Spleen (tissue), 11 donors: Measurements from ENCODE around the gene SLC25A3. TPM values are rescaled to one million over a fixed set of nuclear protein-coding genes. Genes with fewer than 3 reads are reported as not detected.
"Not testable (repeated sequence)": the region's sequence is repeated elsewhere in the genome, so short reads cannot be mapped to it uniquely, and the experiment has no call there.

ENCODE experiments used
- DNase-seq: peaks from one replicate; pipeline ENCODE4 v3.0.0-alpha.2; 2020
- H3K27ac ChIP-seq, 8 donors: fragments of 200-600 bp; sonication (generic) in 7 of 8; 1 replicate in 4 of 8; 2 replicates in 4 of 8; pipeline versions ENCODE4 v1.5.0 to v1.8.0; 2016 to 2021; ENCODE audit warnings: inconsistent platforms in 4 of 8, mild to moderate bottlenecking in 4 of 8, moderate library complexity in 1 of 8
- H3K27me3 ChIP-seq, 7 donors: fragments of 200-600 bp; sonication (generic) in 6 of 7; replicated peaks in 1 of 7; 1 replicate in 4 of 7; 2 replicates in 3 of 7; pipeline versions ENCODE4 v1.5.0 to v1.8.0; 2016 to 2021; ENCODE audit warnings: inconsistent platforms in 3 of 7, mild to moderate bottlenecking in 1 of 7
- H3K36me3 ChIP-seq, 6 donors: fragments of 200-600 bp; sonication (generic) in 5 of 6; 1 replicate in 4 of 6; 2 replicates in 2 of 6; pipeline versions ENCODE4 v1.5.0 to v1.8.0; 2016 to 2021; ENCODE audit warnings: inconsistent platforms in 2 of 6
- H3K4me1 ChIP-seq, 6 donors: fragments of 200-600 bp; sonication (generic) in 5 of 6; 1 replicate in 3 of 6; 2 replicates in 3 of 6; pipeline versions ENCODE4 v1.5.0 to v1.8.0; 2016 to 2021; ENCODE audit warnings: inconsistent platforms in 3 of 6
- H3K4me3 ChIP-seq, 8 donors: fragments of 200-600 bp; sonication (generic) in 7 of 8; 1 replicate in 4 of 8; 2 replicates in 4 of 8; pipeline versions ENCODE4 v1.5.0 to v1.8.0; 2016 to 2021; ENCODE audit warnings: inconsistent platforms in 4 of 8, mild to moderate bottlenecking in 4 of 8, moderate library complexity in 2 of 8
- H3K9me3 ChIP-seq, 8 donors: fragments of 200-600 bp; sonication (generic) in 7 of 8; 1 replicate in 4 of 8; 2 replicates in 4 of 8; pipeline versions ENCODE4 v1.5.0 to v1.8.0; 2016 to 2021; ENCODE audit warnings: inconsistent platforms in 4 of 8
- CTCF ChIP-seq, 11 experiments: fragments of 200-600 bp in 7 of 11; fragments of 450-650 bp in 4 of 11; sonication (generic) in 4 of 11; IDR thresholded peaks in 8 of 11; conservative IDR thresholded peaks in 3 of 11; 1 replicate in 7 of 11; 2 replicates in 4 of 11; pipeline versions ENCODE4 v1.4.0 to v1.8.0; 2016 to 2021; ENCODE audit warnings: antibody characterized with exemption in 11 of 11, inconsistent platforms in 4 of 11, mild to moderate bottlenecking in 1 of 11
- POLR2A ChIP-seq, 3 donors: fragments of 450-650 bp; IDR thresholded peaks; one replicate each; pipeline ENCODE4 v1.5.1; 2017; ENCODE audit warnings: antibody characterized with exemption in 3 of 3, mild to moderate bottlenecking in 1 of 3
- POLR2AphosphoS5 ChIP-seq, 3 donors: sonication (generic); formaldehyde crosslinking; IDR thresholded peaks; one replicate each; pipeline ENCODE4 v1.5.1; 2017; ENCODE audit warnings: antibody characterized with exemption in 3 of 3
- WGBS, 5 donors: extraction: QIAGEN DNeasy Blood & Tissue Kit in 3 of 5; methylation state at CpG; one replicate each; pipeline versions ENCODE4 v1.1.5 to v1.1.7; 2013 to 2018; 5-methylcytosine and 5-hydroxymethylcytosine counted together
- intact Hi-C: fragments of 100-400 bp; cut with DNase I; formaldehyde crosslinking; loops from one replicate; pipeline ENCODE4 v1.15.0; 2023; ENCODE audit warnings: low total_unique reads
- polyA plus RNA-seq, 3 donors: library from polyadenylated mRNA; stranded (reverse); fragments of 200-250 nt; gene quantifications; one replicate each; pipeline ENCODE4 v1.2.1, GENCODE V29; 2013
- total RNA-seq, 7 donors: library from RNA; depleted of rRNA in 3 of 7; stranded (reverse); fragments of >200 nt in 3 of 7; fragmentation: NEBNext Ultra II Directional in 4 of 7; extraction: Animal tissue kit (Norgen Biotek cat#: 25700) in 4 of 7; gene quantifications; one replicate each; pipeline versions ENCODE4 v1.1.0 to v1.2.1, GENCODE V29; 2016 to 2021
- donor health status: healthy with polysubstance abuse.
- donor health status: DM: no; HTN: no; CAD: no; lungs with moderate emphysema.
- donor health status: DM: no; HTN: no; CAD: no.
- donor health status: Bipolar disorder and iron deficiency.
- donor health status: healthy.
- donor health status: DM: no; HTN: no; CAD: no.
- donor health status: DM: yes; HTN: yes; CAD: no.

SLC25A3 gene
- total and polyA plus RNA-seq, 10 donors = 246 to 443 (median 300) TPM

- Histone ChIP-seq H3K4me3 (no peak overlapping the region), H3K4me1 (no peaks in the 10 kb centered on the region), H3K27ac (no peak overlapping the region), H3K27me3 (no peaks in the 10 kb centered on the region), H3K36me3 (peaks cover 3 to 81% (median 45%) of the 10 kb centered on the region in 6 donors), H3K9me3 (no peaks in the 10 kb centered on the region)
- 76 to 94% (median 86%) methylated on average over 5 of the region's 5 CpGs for WGBS, 5 donors
- TF ChIP-seq POLR2AphosphoS5 (IDR thresholded peaks at IDR 0.05) = no peak
- no peak for TF ChIP-seq CTCF (IDR thresholded peaks at IDR 0.05 in 8 of 11, conservative IDR thresholded peaks at IDR 0.05 in 3 of 11)
- no peak for TF ChIP-seq POLR2A (IDR thresholded peaks at IDR 0.05)
- no peak for DNase-seq
- intact Hi-C loops = loop anchor here (10.0 kb wide), 1 partner anchor 455 kb away; no protein-coding TSS in a partner anchor
These were observed 43.9 kb upstream of the SLC25A3 start for GRCh38 chr12:98549371-98550110.

- no peak for TF ChIP-seq POLR2AphosphoS5 (IDR thresholded peaks at IDR 0.05)
- no peak for TF ChIP-seq POLR2A (IDR thresholded peaks at IDR 0.05)
- no peak for TF ChIP-seq CTCF (IDR thresholded peaks at IDR 0.05 in 8 of 11, conservative IDR thresholded peaks at IDR 0.05 in 3 of 11)
- DNase-seq = no peak
- intact Hi-C loops = loop anchor here (10.0 kb wide), 1 partner anchor 453 kb away; no protein-coding TSS in a partner anchor
- peaks cover 3 to 59% (median 31%) of the 10 kb centered on the region in 6 donors for H3K36me3 ChIP-seq
- no peaks in the 10 kb centered on the region for H3K4me1 ChIP-seq
- H3K27me3 ChIP-seq = no peaks in the 10 kb centered on the region
- WGBS, 5 donors = 96 to 98% (median 97%) methylated on average over 3 of the region's 3 CpGs
- H3K4me3 ChIP-seq = no peak overlapping the region
- H3K9me3 ChIP-seq = no peaks in the 10 kb centered on the region
- no peak overlapping the region for H3K27ac ChIP-seq
These were observed 41.7 kb upstream of the SLC25A3 start for GRCh38 chr12:98551787-98552186.

GRCh38 chr12:98558097-98558496 is 35.4 kb upstream of the SLC25A3 start:
- not testable (repeated sequence) for H3K4me1 ChIP-seq, H3K27me3 ChIP-seq, H3K9me3 ChIP-seq, H3K27ac ChIP-seq, H3K4me3 ChIP-seq, H3K36me3 ChIP-seq, DNase-seq
- WGBS, 5 donors = 87 to 92% (median 90%) methylated on average over 4 of the region's 4 CpGs
- intact Hi-C loops = loop anchor here (10.0 kb wide), 1 partner anchor 447 kb away; no protein-coding TSS in a partner anchor

- intact Hi-C loops = loop anchor here (10.0 kb wide), 1 partner anchor 445 kb away; no protein-coding TSS in a partner anchor
- WGBS, 5 donors = 0 to 98% (median 58%) methylated on average over 1 of the region's 1 CpG
- H3K27me3 ChIP-seq = no peaks in the 10 kb centered on the region
These were observed 33.8 kb upstream of the SLC25A3 start for GRCh38 chr12:98559666-98560065.

More at GRCh38 chr12:98559666-98560065, 33.8 kb upstream of the SLC25A3 start:
- DNase-seq = no peak
- H3K36me3 ChIP-seq = no peaks in the 10 kb centered on the region
- H3K9me3 ChIP-seq = peaks cover 0 to 7% (median 0%) of the 10 kb centered on the region in 8 donors
- H3K27ac ChIP-seq = no peak overlapping the region
- H3K4me1 ChIP-seq = no peaks in the 10 kb centered on the region
- no peak overlapping the region for H3K4me3 ChIP-seq
- no peak for TF ChIP-seq POLR2AphosphoS5 (IDR thresholded peaks at IDR 0.05)
- no peak for TF ChIP-seq CTCF (IDR thresholded peaks at IDR 0.05 in 8 of 11, conservative IDR thresholded peaks at IDR 0.05 in 3 of 11)
- TF ChIP-seq POLR2A (IDR thresholded peaks at IDR 0.05) = no peak
